HPDE6-E6E7 (cell line): ENCODE measurements around the gene CHD9.
A peak's percentile ranks its signal among the peaks of the same experiment; 100 is the strongest.
"Not testable (repeated sequence)": the region's sequence is repeated elsewhere in the genome, so short reads cannot be mapped to it uniquely, and the experiment has no call there.

Source experiments
- DNase-seq: peaks from one replicate; pipeline ENCODE4 v3.0.0; 2011; ENCODE audit warnings: missing footprints; ENCODE audit errors: extremely low spot score

CHD9 gene

GRCh38 chr16:53071748-53072301 lies 17.0 kb downstream of the CHD9 start:
- DNase-seq: no peak

GRCh38 chr16:53073022-53073421 lies 18.2 kb downstream of the CHD9 start:
- no peak for DNase-seq

GRCh38 chr16:53074296-53074695 lies 19.5 kb downstream of the CHD9 start:
- not testable (repeated sequence) for DNase-seq

- not testable (repeated sequence) for DNase-seq
Observed at GRCh38 chr16:53075461-53075860, 20.7 kb downstream of the CHD9 start.

DNA sequence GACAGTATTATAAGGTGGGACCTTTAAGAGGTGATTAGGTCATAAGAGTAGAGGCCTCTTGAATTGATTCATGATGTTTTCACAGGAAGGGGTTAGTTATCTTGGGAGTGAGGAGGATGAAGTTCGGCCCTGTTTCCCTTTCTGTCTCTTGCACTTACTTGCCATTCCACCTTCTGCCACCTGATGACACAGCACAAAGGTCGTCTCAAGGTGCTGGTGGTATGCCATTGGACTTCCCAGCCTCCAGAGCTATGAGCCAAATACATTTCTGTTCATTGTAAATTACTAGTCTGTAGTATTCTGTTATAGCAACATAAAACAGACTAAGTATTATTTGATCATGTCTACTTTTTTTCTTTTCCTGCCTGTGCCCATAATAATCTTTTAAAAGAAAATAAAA lies 23.5 kb downstream of the CHD9 start:
- DNase-seq: no peak

GRCh38 chr16:53078765-53079485 lies 24.1 kb downstream of the CHD9 start:
- DNase-seq: no peak

GRCh38 chr16:53080345-53081031 lies 25.7 kb downstream of the CHD9 start:
- peak; percentile 99 for DNase-seq

GRCh38 chr16:53081032-53081424 lies 26.2 kb downstream of the CHD9 start:
- no peak for DNase-seq

- no peak for DNase-seq
Observed at GRCh38 chr16:53081686-53082407, 27.1 kb downstream of the CHD9 start.

DNA sequence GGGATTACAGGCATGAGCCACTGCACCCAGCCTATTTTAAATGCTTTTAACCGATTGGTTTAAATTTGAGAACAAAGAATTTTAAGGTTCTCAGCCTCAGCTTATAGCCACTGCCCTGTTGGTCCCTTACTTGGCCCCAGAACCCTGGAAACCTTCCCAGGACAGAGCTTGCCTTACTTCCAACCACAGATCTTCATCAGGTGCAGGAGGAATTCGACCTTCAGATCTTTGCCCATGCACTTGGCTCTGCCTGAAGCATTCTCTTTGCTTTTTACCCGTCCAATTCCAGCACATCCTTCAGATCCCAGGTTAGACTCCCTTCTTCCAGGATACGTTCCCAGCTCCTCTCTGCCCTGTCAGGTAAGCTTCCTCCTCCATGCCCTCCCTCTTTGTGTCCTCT lies 27.7 kb downstream of the CHD9 start:
- DNase-seq: no peak

DNA sequence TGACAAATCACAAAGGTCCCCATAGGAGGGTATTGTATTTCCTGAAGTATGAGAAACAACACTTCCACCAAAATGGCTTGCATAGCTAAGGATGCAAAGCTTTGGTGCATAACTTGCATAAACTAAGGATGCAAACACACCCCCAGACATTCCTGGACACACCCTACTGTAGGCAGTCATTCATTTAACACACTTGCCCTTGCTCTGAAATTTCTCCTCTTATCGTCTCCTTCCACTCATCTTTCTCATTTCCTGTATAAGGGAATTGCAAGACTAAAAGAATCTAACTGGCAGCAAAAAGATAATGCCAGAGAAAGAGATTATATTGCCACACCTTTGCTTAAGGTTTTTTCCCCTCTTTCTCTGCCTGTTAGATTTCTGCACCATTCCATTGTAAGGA lies 28.3 kb downstream of the CHD9 start:
- no peak for DNase-seq

- DNase-seq: peak; percentile 70
Observed at GRCh38 chr16:53084141-53084541, 29.4 kb downstream of the CHD9 start.

GRCh38 chr16:53084746-53085334 lies 30.0 kb downstream of the CHD9 start:
- DNase-seq: no peak

DNA sequence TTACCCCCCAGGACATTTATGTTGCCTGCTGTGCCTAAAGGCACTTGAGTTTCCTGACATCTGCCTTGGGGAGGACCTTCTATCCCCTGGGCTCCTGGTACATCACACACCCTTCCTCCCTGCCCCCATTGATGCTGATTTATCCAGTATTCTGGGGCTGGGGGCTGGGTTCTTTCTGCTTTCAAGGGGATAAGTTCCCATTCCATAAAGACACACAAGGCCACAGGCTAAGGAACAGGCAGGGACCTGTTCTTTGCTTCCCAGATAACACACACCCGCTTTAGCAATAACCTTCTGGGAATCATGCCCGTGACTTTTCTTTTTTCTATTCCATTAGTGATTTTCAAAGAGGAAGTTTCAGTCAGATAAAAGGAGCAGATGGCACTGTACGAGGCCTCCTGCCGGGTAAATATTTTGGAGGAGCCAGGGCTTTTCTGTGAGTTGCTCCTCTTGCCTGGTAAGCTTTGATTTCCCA lies 30.6 kb downstream of the CHD9 start:
- DNase-seq: no peak

DNA sequence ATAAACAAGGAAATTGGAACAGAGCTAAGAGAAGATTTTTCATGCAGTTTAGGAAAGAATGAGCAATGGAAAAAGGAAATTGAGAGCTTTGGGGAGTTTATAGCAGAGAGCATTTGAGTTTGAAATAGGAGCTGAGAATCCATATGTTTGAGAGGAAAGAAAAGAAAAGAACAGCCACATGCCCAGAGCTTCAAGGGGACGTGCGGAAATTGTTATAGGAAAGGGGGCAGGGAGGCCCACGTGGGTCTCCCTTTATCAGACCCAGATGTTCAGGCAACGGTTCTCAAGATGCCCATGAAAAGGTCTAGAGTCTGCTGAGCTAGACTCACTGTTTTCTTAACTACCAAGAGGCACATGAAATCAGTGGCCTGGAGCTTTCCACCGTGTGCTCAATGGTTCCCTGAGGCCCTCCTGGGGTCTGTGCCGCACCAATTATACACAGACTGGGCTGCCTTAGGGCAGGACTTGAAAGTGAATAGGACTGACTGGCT lies 31.2 kb downstream of the CHD9 start:
- no peak for DNase-seq

GRCh38 chr16:53087101-53087500 lies 32.3 kb downstream of the CHD9 start:
- DNase-seq: no peak

- DNase-seq: no peak
Observed at GRCh38 chr16:53089434-53090285, 34.9 kb downstream of the CHD9 start.

DNA sequence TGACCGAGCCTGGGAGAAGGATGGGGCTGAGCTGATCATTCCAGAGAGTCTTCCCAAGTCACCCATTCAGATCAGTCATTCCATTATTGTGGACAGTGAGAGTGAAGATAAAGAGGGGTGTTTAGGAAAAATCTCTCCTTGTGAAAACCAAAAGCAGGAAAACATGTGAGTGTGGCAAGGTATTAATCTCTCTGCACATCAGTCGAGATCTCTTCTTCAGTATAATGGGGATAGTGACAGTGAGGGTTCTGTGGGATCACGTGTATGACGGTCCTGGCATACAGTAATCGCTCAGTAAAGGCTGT lies 35.4 kb downstream of the CHD9 start:
- no peak for DNase-seq

- DNase-seq: no peak
Observed at GRCh38 chr16:53090591-53091411, 36.0 kb downstream of the CHD9 start.
